Stimulated activated CD4-positive, alpha-beta T cell treated with anti-CD3 and anti-CD28 coated beads, Interleukin-12 subunit alpha, Interleukin-12 subunit beta, amount 100 ng/mL, for 48 hours (primary cell): Measurements from ENCODE around the gene RPS6KA3.
"Not testable (repeated sequence)": the region's sequence is repeated elsewhere in the genome, so short reads cannot be mapped to it uniquely, and the experiment has no call there.

Experiments used
- DNase-seq, 3 donors: peaks; one replicate each; pipeline ENCODE4 v3.0.0-alpha.2; 2020; ENCODE audit warnings: low read depth in 2 of 3, low spot score in 1 of 3

The RPS6KA3 gene

DNA sequence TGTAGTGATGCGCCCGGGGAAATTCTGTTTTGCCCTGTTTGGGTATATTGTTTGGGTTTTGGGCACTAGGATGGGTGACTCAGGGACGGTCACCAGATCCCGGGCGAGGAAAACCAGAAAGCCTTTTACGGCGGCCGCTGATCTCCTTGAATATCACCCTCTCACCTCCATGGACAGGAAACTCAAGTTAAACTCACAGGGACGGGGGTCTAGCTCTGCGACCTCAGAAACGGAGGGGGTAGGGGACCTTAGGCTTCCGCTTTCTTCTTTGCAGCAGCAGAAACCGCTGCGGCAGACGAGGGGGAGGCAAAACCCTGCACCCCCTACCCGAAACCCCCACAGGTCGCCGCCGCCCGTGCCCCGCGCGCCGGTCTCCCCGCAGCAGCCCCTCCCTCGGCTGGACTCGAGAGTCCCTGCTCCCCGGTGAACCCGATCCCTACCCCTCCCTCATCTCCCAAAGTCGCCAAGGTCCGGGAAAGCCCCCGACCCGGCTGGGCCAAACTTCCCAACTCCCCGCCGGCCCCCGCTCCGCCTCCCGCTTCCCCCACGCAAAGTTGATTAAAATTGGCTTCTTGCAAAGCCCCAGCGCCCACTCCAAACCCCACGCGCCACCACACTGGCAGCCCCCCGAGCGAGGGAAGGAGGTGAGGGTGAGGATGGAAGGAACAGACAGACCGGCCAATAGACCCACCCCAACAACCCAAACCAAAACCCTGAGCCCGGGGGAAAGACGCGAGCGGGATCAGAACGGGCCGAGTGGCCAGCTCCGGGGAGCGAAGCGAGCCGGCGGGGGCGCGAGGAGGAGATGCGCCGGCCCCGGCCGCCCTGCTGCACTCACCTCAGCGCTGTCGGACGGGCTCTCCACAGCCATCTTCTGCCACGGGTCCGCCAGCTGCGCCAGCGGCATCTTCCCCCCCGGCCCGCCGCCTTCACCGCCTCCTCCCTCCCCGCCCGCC is 705 bp downstream of the RPS6KA3 start:
- DNase-seq, result peak in 1 of 3 donors; percentile 11

GRCh38 chrX:20265221-20265725 is 1.4 kb downstream of the RPS6KA3 start:
- peak; percentile 56 to 67 (median 64) for DNase-seq

DNA sequence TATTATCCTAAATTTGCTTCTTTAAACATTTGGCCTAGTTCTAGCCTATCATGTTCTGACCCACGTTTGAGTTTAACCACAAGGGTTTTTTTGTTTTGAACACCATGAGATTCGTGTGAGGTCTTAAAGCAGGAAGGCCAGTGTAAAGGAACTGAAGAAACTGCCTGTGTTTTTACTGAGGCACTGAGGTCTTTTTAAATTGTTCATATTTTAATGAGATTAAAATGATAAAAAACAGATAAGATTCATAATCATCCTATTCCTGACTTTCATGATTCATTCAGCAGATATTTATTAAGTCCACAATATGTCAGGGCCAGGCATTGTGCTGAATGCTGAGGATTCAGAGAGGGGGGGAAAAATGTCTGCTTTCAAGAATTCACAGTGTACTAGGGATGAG is 3.2 kb downstream of the RPS6KA3 start:
- no peak for DNase-seq

- no peak for DNase-seq
Observed at GRCh38 chrX:20260885-20261284, 5.8 kb downstream of the RPS6KA3 start.

GRCh38 chrX:20254712-20255299 is 11.9 kb downstream of the RPS6KA3 start:
- no peak for DNase-seq

DNA sequence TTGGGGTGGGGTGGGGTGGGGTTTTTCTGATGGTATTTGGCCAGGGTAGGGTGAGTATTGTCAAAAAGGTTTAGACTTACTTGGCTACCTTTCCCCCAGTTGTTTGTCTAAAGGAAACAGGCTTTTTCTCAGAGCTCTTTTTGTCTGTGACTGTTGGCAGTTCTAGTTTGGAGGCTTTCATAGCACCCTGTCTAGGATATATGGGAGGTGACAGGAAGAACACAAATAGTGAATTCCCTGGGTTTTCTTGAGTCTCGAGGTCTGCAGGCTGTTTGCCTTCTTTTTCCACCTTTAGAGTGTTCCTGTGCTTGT is 13.5 kb downstream of the RPS6KA3 start:
- DNase-seq, result no peak

- peak; percentile 41 to 74 (median 45) for DNase-seq
Observed at GRCh38 chrX:20252381-20253231, 14.1 kb downstream of the RPS6KA3 start.

DNA sequence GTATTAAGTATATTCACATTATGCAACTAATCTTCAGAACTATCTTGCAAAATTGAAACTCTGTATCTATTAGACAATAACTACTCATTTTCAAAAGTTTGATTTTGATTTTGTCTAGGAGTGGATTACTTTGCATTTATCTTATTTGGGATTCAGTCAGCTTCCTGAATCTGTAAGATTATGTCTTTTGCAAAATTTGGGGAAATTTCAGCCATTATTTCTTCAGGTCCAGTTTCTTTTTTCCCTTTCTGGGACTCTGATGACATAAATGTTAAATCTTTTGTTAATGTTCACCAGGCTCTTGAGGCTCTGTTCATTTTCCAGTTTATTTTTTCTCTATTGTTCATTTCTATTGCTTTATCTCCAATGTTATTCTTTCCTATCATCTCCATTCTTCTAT is 15.0 kb downstream of the RPS6KA3 start:
- no peak for DNase-seq

DNA sequence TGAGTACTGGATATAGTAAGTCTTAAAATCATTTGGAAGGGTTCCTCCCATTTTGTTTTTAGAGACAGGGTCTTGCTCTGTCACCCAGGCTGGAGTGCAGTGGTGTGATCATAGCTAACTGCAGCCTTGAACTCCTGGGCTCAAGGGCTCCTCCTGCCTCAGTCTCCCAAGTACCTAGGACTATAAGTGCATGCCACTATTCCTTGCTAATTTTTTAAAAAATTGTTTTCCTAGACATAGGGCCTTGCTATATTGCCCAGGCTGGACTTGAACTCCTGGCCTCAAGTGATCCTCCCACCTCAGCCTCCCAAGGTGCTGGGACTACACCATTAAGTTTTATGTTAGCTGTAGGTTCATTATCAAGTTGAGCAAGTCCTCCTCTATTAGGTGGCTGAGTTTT is 16.6 kb downstream of the RPS6KA3 start:
- not testable (repeated sequence) for DNase-seq

DNA sequence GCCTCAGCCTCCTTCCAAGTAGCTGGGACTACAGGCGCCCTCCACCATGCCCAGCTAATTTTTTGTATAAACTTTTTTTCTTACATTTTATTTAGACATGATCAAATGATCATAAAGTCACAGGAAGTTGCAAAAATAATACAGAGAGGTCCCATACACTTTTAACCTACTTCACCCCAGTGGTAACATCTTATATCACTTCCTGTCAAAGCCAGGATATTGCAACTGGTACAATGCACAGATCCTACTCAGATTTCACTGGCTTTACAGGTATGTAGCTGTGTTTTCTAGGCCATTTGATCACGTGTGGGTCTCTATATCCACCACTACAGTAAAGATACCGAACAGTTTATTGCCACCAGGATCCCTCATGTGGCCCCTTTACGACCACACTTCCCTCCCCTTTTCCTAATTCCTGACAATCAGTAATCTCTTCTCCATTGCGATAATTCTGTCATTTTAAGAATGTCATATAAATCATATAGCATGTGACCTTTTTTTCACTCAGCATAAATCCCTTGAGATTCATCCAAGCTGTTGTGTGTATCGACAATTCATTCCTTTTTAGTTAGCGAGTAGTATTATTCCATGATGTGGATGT is 18.0 kb downstream of the RPS6KA3 start:
- DNase-seq, result no peak

DNA sequence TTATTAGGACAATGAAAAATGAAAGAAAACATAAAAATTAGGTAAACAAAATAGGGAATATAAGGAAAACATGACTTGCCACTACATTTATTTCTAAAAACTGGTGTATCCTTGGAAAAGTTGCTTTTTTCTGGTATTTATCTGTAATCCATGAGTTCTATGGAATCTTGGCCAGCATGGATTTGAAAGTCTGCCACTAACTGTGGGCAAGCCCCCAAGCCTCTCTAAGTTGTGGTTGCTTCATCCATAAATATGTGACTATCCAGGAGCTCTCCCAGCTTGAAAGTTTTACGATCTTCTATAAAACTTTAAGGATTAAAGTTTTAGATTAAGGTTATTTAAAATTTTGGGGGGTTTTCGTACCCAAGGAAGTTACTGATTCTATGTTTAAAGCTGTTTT is 21.8 kb downstream of the RPS6KA3 start:
- DNase-seq, result no peak

DNA sequence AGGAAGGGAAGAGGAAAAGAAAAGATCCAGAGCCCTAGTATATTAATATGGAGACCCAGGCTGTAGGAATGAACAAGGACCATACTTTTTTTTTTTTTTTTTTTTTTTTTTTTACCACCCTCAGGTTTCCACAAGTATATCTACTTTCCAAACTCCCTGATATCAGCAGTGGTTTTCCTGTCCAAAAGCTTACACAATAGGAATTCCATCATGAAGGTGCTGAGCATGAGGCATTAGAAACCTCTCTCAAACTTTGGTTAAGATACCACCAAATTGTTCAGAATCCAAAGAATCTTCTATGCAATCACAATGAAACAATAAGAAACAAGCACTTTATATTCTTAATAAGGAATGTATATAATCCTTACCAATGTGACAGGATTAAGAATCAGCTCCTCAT is 26.5 kb downstream of the RPS6KA3 start:
- no peak for DNase-seq

GRCh38 chrX:20237864-20238263 is 28.8 kb downstream of the RPS6KA3 start:
- no peak for DNase-seq

GRCh38 chrX:20235755-20236154 is 31.0 kb downstream of the RPS6KA3 start:
- DNase-seq, result no peak

GRCh38 chrX:20233336-20233735 is 33.4 kb downstream of the RPS6KA3 start:
- DNase-seq, result no peak

DNA sequence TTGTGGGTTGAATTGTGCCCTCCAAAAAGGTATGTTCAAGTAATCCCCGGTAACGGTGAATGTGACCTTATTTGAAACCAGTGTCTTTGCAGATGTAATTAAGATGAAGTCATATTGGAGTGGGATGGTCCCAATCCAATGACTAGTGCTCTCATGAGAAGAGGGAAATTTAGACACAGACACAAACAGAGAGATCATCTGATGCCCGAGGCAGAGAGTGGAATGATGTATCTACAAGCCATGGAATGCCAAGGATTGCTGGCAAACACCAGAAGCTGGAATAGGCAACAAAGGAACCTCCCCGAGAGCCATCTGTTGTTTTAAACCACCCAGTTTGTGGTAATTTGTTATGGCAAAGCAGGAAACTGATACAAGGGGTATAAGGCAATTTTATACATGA is 35.1 kb downstream of the RPS6KA3 start:
- no peak for DNase-seq

- DNase-seq, result no peak
Observed at GRCh38 chrX:20230406-20230805, 36.3 kb downstream of the RPS6KA3 start.

- DNase-seq, result no peak
Observed at GRCh38 chrX:20229155-20229554, 37.6 kb downstream of the RPS6KA3 start.

- DNase-seq, result no peak
Observed at GRCh38 chrX:20228245-20228644, 38.5 kb downstream of the RPS6KA3 start.

DNA sequence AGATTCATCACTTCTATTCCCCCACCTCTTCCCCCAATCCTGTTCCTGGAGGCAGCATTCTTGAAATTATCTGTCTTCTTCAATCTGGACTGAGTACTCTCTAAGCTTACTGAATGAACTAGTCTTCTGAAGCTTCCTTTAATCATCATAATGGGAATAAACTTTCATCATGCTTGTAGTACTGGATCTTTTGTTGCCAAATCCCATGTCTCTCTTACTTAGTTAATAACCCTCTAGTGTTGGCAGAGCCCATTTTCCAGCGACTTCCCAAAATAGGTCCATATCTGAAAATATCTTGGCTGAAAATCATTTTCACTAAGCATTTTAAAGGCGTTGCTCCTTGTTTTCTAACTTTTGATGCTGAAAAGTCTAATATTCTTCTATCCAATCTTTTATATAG is 39.6 kb downstream of the RPS6KA3 start:
- DNase-seq, result no peak

DNA sequence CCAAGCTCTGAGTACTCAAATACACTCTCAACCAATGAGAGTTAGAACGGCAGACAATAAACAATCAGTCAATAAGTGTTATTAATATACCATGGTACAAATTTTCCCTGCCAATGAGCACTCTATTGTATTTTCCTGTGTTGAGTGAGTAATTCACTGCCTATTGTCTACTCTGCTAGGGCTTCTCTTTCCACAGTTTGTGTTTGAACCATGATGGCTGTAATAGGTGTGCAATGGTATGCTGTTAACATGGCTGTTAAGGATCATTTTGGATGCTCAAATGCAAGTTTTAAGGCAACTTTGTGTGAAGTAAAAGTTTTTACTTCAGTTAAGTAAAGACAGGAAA is 41.2 kb downstream of the RPS6KA3 start:
- no peak for DNase-seq
